ENCODE measurements around the gene CGN. TPM values are rescaled to one million over a fixed set of nuclear protein-coding genes. Genes with fewer than 3 reads are reported as not detected.

Gene CGN
- total RNA-seq, 1 donor from 2014 or later, result 0.52 TPM

GRCh38 chr1:151546011-151546925 lies 35.1 kb downstream of the CGN start:
- Histone ChIP-seq H3K27ac (replicated peaks) (peak overlapping the region; percentile 32), H3K4me1 (peaks cover 20% of the 10 kb centered on the region), H3K4me3 (no peak overlapping the region), H3K27me3 (ENCODE audit: low read depth) (no peaks in the 10 kb centered on the region), H3K36me3 (no peaks in the 10 kb centered on the region), H3K9me3 (replicated peaks) (no peaks in the 10 kb centered on the region)
- intact Hi-C loops (cut with micrococcal nuclease), result no loop called here
- TF ChIP-seq CTCF (IDR thresholded peaks at IDR 0.05; ENCODE audit: borderline replicate concordance), result no peak
- DNase-seq, result no peak

- H3K27me3 ChIP-seq (ENCODE audit: low read depth), result no peaks in the 10 kb centered on the region
- H3K36me3 ChIP-seq, result no peaks in the 10 kb centered on the region
- intact Hi-C loops (cut with micrococcal nuclease), result no loop called here
- peaks cover 18% of the 10 kb centered on the region for H3K4me1 ChIP-seq
- peak; percentile 41 for DNase-seq
- peak overlapping the region; percentile 32 for H3K27ac ChIP-seq (replicated peaks)
- no peak for TF ChIP-seq CTCF (IDR thresholded peaks at IDR 0.05; ENCODE audit: borderline replicate concordance)
- H3K9me3 ChIP-seq (replicated peaks), result no peaks in the 10 kb centered on the region
- no peak overlapping the region for H3K4me3 ChIP-seq
These were observed 36.1 kb downstream of the CGN start for GRCh38 chr1:151547119-151547899.

GRCh38 chr1:151547900-151548230 lies 36.7 kb downstream of the CGN start:
- no peak for DNase-seq
- intact Hi-C loops (cut with micrococcal nuclease), result no loop called here
- H3K36me3 ChIP-seq, result no peaks in the 10 kb centered on the region
- no peak for TF ChIP-seq CTCF (IDR thresholded peaks at IDR 0.05; ENCODE audit: borderline replicate concordance)
- H3K9me3 ChIP-seq (replicated peaks), result no peaks in the 10 kb centered on the region
- no peaks in the 10 kb centered on the region for H3K27me3 ChIP-seq (ENCODE audit: low read depth)
- no peak overlapping the region for H3K4me3 ChIP-seq
- H3K4me1 ChIP-seq, result peaks cover 14% of the 10 kb centered on the region
- H3K27ac ChIP-seq (replicated peaks), result peak overlapping the region; percentile 32

- Histone ChIP-seq H3K27ac (replicated peaks) (no peak overlapping the region), H3K9me3 (replicated peaks) (no peaks in the 10 kb centered on the region), H3K36me3 (no peaks in the 10 kb centered on the region), H3K4me1 (peaks cover 14% of the 10 kb centered on the region), H3K4me3 (no peak overlapping the region), H3K27me3 (ENCODE audit: low read depth) (no peaks in the 10 kb centered on the region)
- intact Hi-C loops (cut with micrococcal nuclease), result no loop called here
- no peak for DNase-seq
- no peak for TF ChIP-seq CTCF (IDR thresholded peaks at IDR 0.05; ENCODE audit: borderline replicate concordance)
These were observed 38.0 kb downstream of the CGN start for GRCh38 chr1:151549199-151549598.

GRCh38 chr1:151553659-151554058 lies 42.5 kb downstream of the CGN start:
- H3K4me3 ChIP-seq, result no peak overlapping the region
- H3K9me3 ChIP-seq (replicated peaks), result no peaks in the 10 kb centered on the region
- no peak for TF ChIP-seq CTCF (IDR thresholded peaks at IDR 0.05; ENCODE audit: borderline replicate concordance)
- H3K4me1 ChIP-seq, result no peaks in the 10 kb centered on the region
- no peak overlapping the region for H3K27ac ChIP-seq (replicated peaks)
- DNase-seq, result no peak
- H3K27me3 ChIP-seq (ENCODE audit: low read depth), result no peaks in the 10 kb centered on the region
- intact Hi-C loops (cut with micrococcal nuclease), result no loop called here
- H3K36me3 ChIP-seq, result no peaks in the 10 kb centered on the region
